ENCODE measurements around the gene IL2RA.

DNA sequence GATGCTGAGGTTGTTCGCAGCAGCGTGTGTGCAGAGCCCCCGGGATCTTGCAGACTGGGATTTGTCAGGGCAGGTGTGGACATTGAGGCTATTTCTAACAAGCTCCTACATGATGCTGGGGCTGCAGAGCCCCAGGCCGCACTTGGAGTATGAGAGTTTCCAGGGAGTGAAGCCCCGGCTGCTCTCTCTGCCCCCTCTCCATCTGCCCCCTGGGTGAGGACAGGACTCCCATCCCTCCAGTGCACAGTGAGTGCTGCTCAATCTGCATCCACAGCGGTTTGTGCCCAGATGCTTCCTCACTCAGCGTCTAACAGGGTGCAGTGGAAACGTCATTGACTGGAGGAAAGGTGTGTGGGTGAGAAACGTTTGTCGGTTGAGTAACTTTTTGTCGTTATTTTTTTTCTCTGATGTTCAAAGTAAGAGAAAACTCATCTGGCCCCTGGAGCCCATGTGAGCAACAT lies 25.3 kb downstream of the IL2RA start:
- TF ChIP-seq, protein P1, sequence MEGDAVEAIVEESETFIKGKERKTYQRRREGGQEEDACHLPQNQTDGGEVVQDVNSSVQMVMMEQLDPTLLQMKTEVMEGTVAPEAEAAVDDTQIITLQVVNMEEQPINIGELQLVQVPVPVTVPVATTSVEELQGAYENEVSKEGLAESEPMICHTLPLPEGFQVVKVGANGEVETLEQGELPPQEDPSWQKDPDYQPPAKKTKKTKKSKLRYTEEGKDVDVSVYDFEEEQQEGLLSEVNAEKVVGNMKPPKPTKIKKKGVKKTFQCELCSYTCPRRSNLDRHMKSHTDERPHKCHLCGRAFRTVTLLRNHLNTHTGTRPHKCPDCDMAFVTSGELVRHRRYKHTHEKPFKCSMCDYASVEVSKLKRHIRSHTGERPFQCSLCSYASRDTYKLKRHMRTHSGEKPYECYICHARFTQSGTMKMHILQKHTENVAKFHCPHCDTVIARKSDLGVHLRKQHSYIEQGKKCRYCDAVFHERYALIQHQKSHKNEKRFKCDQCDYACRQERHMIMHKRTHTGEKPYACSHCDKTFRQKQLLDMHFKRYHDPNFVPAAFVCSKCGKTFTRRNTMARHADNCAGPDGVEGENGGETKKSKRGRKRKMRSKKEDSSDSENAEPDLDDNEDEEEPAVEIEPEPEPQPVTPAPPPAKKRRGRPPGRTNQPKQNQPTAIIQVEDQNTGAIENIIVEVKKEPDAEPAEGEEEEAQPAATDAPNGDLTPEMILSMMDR (IDR thresholded peaks at IDR 0.05; ENCODE audit: extremely low read depth in 1 of 2, insufficient read depth in 1 of 2, low read depth in 1 of 2, low read length in 2 of 2): no peak
- TF ChIP-seq POLR2A (IDR thresholded peaks at IDR 0.05; ENCODE audit: low read depth, low read length) (no peak), EZH2 (IDR thresholded peaks at IDR 0.05; ENCODE audit: borderline replicate concordance, low read depth, low read length, severe bottlenecking) (no peak), FOS (IDR thresholded peaks at IDR 0.05; ENCODE audit: borderline replicate concordance, insufficient read depth, low read length) (no peak)

Data from endothelial cell of umbilical vein (primary cell).